ENCODE results near the gene MLLT1. TPM values are rescaled to one million over a fixed set of nuclear protein-coding genes. Genes with fewer than 3 reads are reported as not detected.

MLLT1 gene
- total RNA-seq, 1 experiment from 2014 or later, result 44.2 TPM

DNA sequence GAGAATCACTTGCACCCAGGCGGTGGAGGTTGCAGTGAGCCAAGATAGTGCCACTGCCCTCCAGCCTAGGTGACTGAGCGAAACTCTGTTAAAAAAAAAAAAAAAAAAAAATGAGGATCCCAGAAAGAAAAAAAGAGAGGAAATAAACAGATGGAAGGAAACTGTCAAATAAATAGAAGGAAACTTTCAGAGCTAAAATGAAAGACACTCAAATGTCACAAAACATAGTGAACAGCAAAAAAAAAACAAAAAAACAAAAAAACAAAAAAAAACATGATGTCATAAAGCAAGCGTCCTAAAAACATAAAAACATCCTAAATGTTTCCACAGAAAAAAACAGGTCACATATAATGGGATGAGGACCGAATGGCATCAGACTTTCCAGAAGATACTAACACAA is 15.0 kb downstream of the MLLT1 start:
- Histone ChIP-seq H3K4me2 (no peak overlapping the region), H4K20me1 (ENCODE audit: insufficient read depth) (no peaks in the 10 kb centered on the region), H3K36me3 (ENCODE audit: low read depth) (no peaks in the 10 kb centered on the region), H3K27me3 (ENCODE audit: insufficient read depth, low read depth) (no peaks in the 10 kb centered on the region), H3K9me2 (ENCODE audit: insufficient read depth) (no peaks in the 10 kb centered on the region), H3F3A (ENCODE audit: insufficient read depth, low read depth) (no peaks in the 10 kb centered on the region), H3K4me3 (no peak overlapping the region), H3K27ac (no peak overlapping the region), H2AFZ (no peak overlapping the region), H3K9me3 (ENCODE audit: insufficient read depth, low read depth) (no peaks in the 10 kb centered on the region), H3K79me2 (ENCODE audit: low read depth) (no peaks in the 10 kb centered on the region), H3K4me1 (replicated peaks; ENCODE audit: insufficient read depth) (no peaks in the 10 kb centered on the region)
- DNase-seq, result no peak
- POLR2A ChIA-PET (ENCODE audit: unreplicated experiment), result no interaction called here
- intact Hi-C loops (cut with micrococcal nuclease; ENCODE audit: unreplicated experiment), result no loop called here
- no TSS peak for BruUV-seq (replicated peaks)
- TF ChIP-seq EZH2 (IDR thresholded peaks at IDR 0.05; ENCODE audit: low read depth) (no peak), CTCF (conservative IDR thresholded peaks at IDR 0.05) (no peak)
- CTCF ChIA-PET, result no interaction called here

DNA sequence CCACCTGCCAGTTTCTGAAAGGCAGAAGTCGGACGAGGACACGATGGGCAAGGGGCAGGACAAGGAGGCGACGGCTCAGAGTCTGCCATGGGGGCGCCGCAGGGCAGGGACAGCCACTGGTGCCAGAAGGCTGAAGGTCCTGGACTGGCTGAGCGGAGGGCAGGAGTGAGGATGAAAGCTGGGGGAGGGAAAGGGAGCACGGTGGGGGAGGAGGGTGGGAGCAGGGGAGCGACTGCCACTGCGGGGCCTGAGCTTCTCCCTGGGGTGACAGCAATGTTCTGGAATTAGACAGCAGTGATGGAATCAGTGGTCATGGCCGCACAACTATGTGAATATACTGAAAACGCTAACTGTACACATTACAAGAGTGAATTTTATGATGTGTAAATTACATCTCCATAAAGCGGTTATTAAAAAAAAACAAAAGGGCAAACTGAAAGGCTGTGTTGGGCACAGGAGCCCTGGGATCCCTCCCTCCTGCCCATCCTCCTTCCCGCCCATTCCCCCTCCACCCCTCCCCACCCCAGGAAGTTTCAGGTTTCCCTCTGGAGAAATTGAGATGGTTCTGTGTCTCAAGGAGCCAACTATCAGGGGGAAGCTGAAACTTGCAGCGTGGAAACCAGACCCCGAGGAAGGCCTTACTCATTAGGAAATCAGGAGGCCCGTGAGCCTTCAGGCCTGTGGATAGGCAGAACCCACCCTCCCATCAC is 15.9 kb downstream of the MLLT1 start:
- TF ChIP-seq CTCF (conservative IDR thresholded peaks at IDR 0.05) (no peak), EZH2 (IDR thresholded peaks at IDR 0.05; ENCODE audit: low read depth) (no peak)
- ChIA-PET POLR2A (ENCODE audit: unreplicated experiment) (no interaction called here), CTCF (no interaction called here)
- Histone ChIP-seq H3K9me2 (ENCODE audit: insufficient read depth) (no peaks in the 10 kb centered on the region), H3F3A (ENCODE audit: insufficient read depth, low read depth) (no peaks in the 10 kb centered on the region), H3K4me1 (replicated peaks; ENCODE audit: insufficient read depth) (no peaks in the 10 kb centered on the region), H4K20me1 (ENCODE audit: insufficient read depth) (no peaks in the 10 kb centered on the region), H3K36me3 (ENCODE audit: low read depth) (no peaks in the 10 kb centered on the region), H3K27me3 (ENCODE audit: insufficient read depth, low read depth) (no peaks in the 10 kb centered on the region), H3K9me3 (ENCODE audit: insufficient read depth, low read depth) (no peaks in the 10 kb centered on the region), H3K4me2 (no peak overlapping the region), H2AFZ (no peak overlapping the region), H3K4me3 (no peak overlapping the region), H3K27ac (no peak overlapping the region), H3K79me2 (ENCODE audit: low read depth) (no peaks in the 10 kb centered on the region)
- no peak for DNase-seq
- no TSS peak for BruUV-seq (replicated peaks)
- intact Hi-C loops (cut with micrococcal nuclease; ENCODE audit: unreplicated experiment), result no loop called here

DNA sequence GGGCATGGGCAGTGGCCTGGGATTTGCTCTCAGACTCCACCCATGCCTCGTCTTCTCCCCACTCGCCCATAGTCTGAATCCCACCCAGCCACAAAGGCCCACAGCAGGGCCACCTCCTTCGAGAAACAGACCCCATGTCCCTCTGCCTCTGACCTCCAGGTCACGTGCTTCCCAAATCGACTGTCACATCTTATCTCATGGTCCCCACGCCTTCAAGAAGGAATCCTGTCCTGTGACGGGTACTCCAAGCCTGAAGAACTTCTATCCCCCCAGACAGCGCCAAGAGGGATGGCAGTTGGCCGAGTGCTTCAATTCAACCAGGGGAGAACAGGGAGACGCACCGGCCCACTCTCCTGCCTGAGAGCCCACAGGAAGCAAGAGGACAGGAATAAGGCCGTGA is 16.5 kb downstream of the MLLT1 start:
- no peak for DNase-seq
- Histone ChIP-seq H3K27me3 (ENCODE audit: insufficient read depth, low read depth) (no peaks in the 10 kb centered on the region), H3K9me3 (ENCODE audit: insufficient read depth, low read depth) (no peaks in the 10 kb centered on the region), H3K36me3 (ENCODE audit: low read depth) (no peaks in the 10 kb centered on the region), H3K4me3 (no peak overlapping the region), H3K4me1 (replicated peaks; ENCODE audit: insufficient read depth) (no peaks in the 10 kb centered on the region), H3K4me2 (no peak overlapping the region), H3K9me2 (ENCODE audit: insufficient read depth) (no peaks in the 10 kb centered on the region), H2AFZ (no peak overlapping the region), H3K27ac (no peak overlapping the region), H3F3A (ENCODE audit: insufficient read depth, low read depth) (no peaks in the 10 kb centered on the region), H4K20me1 (ENCODE audit: insufficient read depth) (no peaks in the 10 kb centered on the region), H3K79me2 (ENCODE audit: low read depth) (no peaks in the 10 kb centered on the region)
- TF ChIP-seq EZH2 (IDR thresholded peaks at IDR 0.05; ENCODE audit: low read depth), result no peak
- no peak for TF ChIP-seq CTCF (conservative IDR thresholded peaks at IDR 0.05)
- intact Hi-C loops (cut with micrococcal nuclease; ENCODE audit: unreplicated experiment), result no loop called here
- CTCF ChIA-PET, result no interaction called here
- no TSS peak for BruUV-seq (replicated peaks)
- POLR2A ChIA-PET (ENCODE audit: unreplicated experiment), result no interaction called here
